Right atrium auricular region (tissue), 2 donors: ENCODE data around the gene MRPL47. TPM values are rescaled to one million over a fixed set of nuclear protein-coding genes. Genes with fewer than 3 reads are reported as not detected.

Source experiments
- DNase-seq: peaks from one replicate; pipeline ENCODE4 v3.0.0-alpha.2; 2019; ENCODE audit warnings: low spot score
- H3K27ac ChIP-seq, 2 donors: fragments of 200-600 bp; sonication (generic); 1 replicate in 1 of 2; 2 replicates in 1 of 2; pipeline ENCODE4 v1.5.1; 2016 to 2019
- H3K27me3 ChIP-seq, 2 donors: fragments of 200-600 bp; sonication (generic); one replicate each; pipeline versions ENCODE4 v1.5.1 to v1.6.0; 2017 to 2019
- H3K36me3 ChIP-seq: fragments of 200-600 bp; sonication (generic); one replicate; pipeline ENCODE4 v1.5.1; 2016
- H3K4me1 ChIP-seq, 2 donors: fragments of 200-600 bp; sonication (generic); one replicate each; pipeline versions ENCODE4 v1.5.1 to v1.6.0; 2017 to 2019
- H3K4me3 ChIP-seq, 2 donors: fragments of 200-600 bp; sonication (generic); 1 replicate in 1 of 2; 2 replicates in 1 of 2; pipeline ENCODE4 v1.5.1; 2017 to 2019; ENCODE audit warnings: mild to moderate bottlenecking in 1 of 2, moderate library complexity in 1 of 2
- H3K9me3 ChIP-seq, 2 donors: fragments of 200-600 bp; sonication (generic); one replicate each; pipeline ENCODE4 v1.5.1; 2019
- total RNA-seq, 2 donors: library from RNA; depleted of rRNA; stranded (reverse); fragments of >200 nt; gene quantifications; one replicate each; pipeline ENCODE4 v1.1.0, GENCODE V29; 2016
- TF ChIP-seq, protein P1 (sequence below), 2 donors: fragments of 200-600 bp; sonication (generic); IDR thresholded peaks; one replicate each; pipeline ENCODE4 v1.5.1; 2019; ENCODE audit warnings: antibody characterized with exemption in 2 of 2

Gene MRPL47
- total RNA-seq, 2 donors from 2014 or later = 30.8 to 40.9 TPM

DNA sequence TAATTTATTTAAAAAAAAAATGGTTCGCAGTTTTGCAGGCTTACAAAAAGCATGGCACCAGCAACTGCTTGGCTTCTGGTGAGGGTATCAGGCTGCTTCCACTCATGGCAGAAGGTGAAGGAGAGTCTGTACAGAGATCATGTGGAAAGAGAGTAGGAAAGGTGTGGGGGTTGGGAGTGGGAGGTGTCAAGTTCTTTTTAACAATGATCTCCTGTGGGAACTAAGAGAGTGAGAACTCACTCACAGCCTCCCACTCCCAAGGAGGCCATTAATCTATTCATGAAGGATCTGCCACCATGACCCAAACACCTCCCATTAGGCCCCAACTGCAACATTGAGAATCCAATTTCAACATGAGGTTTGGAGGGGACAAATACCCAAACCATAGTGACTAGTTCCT, 62.8 kb downstream of the MRPL47 start:
- Histone ChIP-seq H3K4me3 (no peak overlapping the region), H3K27me3 (no peaks in the 10 kb centered on the region), H3K27ac (no peak overlapping the region), H3K4me1 (no peaks in the 10 kb centered on the region), H3K9me3 (no peaks in the 10 kb centered on the region), H3K36me3 (no peaks in the 10 kb centered on the region)
- TF ChIP-seq, protein P1, sequence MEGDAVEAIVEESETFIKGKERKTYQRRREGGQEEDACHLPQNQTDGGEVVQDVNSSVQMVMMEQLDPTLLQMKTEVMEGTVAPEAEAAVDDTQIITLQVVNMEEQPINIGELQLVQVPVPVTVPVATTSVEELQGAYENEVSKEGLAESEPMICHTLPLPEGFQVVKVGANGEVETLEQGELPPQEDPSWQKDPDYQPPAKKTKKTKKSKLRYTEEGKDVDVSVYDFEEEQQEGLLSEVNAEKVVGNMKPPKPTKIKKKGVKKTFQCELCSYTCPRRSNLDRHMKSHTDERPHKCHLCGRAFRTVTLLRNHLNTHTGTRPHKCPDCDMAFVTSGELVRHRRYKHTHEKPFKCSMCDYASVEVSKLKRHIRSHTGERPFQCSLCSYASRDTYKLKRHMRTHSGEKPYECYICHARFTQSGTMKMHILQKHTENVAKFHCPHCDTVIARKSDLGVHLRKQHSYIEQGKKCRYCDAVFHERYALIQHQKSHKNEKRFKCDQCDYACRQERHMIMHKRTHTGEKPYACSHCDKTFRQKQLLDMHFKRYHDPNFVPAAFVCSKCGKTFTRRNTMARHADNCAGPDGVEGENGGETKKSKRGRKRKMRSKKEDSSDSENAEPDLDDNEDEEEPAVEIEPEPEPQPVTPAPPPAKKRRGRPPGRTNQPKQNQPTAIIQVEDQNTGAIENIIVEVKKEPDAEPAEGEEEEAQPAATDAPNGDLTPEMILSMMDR (IDR thresholded peaks at IDR 0.05) = no peak
- DNase-seq = no peak

GRCh38 chr3:179541094-179541493, 63.3 kb downstream of the MRPL47 start:
- Histone ChIP-seq H3K9me3 (no peaks in the 10 kb centered on the region), H3K4me3 (no peak overlapping the region), H3K27ac (no peak overlapping the region), H3K4me1 (no peaks in the 10 kb centered on the region), H3K36me3 (no peaks in the 10 kb centered on the region), H3K27me3 (no peaks in the 10 kb centered on the region)
- no peak for DNase-seq
- TF ChIP-seq, protein P1 (IDR thresholded peaks at IDR 0.05) = no peak

Other genes starting within 250 kb of the MRPL47 start
- gene GNB4, start 153.2 kb downstream of the MRPL47 start, total RNA-seq = 10 to 100 TPM; 11.7 to 36.0 TPM
- 10 to 100 TPM; 15.9 to 32.9 TPM for gene ACTL6A, start 41.7 kb downstream of the MRPL47 start, total RNA-seq
- gene NDUFB5, start 156 bp upstream of the MRPL47 start, total RNA-seq = 100 to 1,000 TPM; 142 to 304 TPM
- 10 to 100 TPM; 75.9 to 89.7 TPM for gene USP13, start 48.4 kb upstream of the MRPL47 start, total RNA-seq